Natural killer cell treated with Interleukin-12 subunit alpha and Interleukin-12 subunit beta and Interleukin-15 and Interleukin-18, amount 100 ng/mL, for 72 hours (primary cell): ENCODE measurements around the gene HK1. TPM values are rescaled to one million over a fixed set of nuclear protein-coding genes. Genes with fewer than 3 reads are reported as not detected.
"Not testable (repeated sequence)": the region's sequence is repeated elsewhere in the genome, so short reads cannot be mapped to it uniquely, and the experiment has no call there.

Source experiments
- ATAC-seq, 2 donors: fragments of 150-1000 bp; cut with Tn5 transposase in 1 of 2; sonication (Bioruptor Pico), chemical (Tn5 transposase) in 1 of 2; 2 replicates each; pipeline ENCODE4 v1.10.0; 2021
- DNase-seq: peaks from one replicate; pipeline ENCODE4 v3.0.0; 2022; ENCODE audit warnings: low spot score
- H3K27ac Mint-ChIP-seq, 2 donors: 1 replicate in 1 of 2; 2 replicates in 1 of 2; pipeline ENCODE4 v1.8.0; 2022; ENCODE audit warnings: mixed read lengths in 2 of 2, mild to moderate bottlenecking in 1 of 2, moderate library complexity in 1 of 2
- H3K27me3 Mint-ChIP-seq, 2 donors: 1 replicate in 1 of 2; 2 replicates in 1 of 2; pipeline ENCODE4 v1.8.0; 2022; ENCODE audit warnings: mixed read lengths in 2 of 2
- H3K36me3 Mint-ChIP-seq: one replicate; pipeline ENCODE4 v1.8.0; 2022; ENCODE audit warnings: mixed read lengths
- H3K4me1 Mint-ChIP-seq, 2 donors: 1 replicate in 1 of 2; 2 replicates in 1 of 2; pipeline ENCODE4 v1.8.0; 2022; ENCODE audit warnings: low read depth in 2 of 2, mixed read lengths in 2 of 2, mild to moderate bottlenecking in 1 of 2
- H3K4me3 Mint-ChIP-seq: one replicate; pipeline ENCODE4 v1.8.0; 2022; ENCODE audit warnings: mixed read lengths
- H3K9me3 Mint-ChIP-seq: 2 replicates; pipeline ENCODE4 v1.8.0; 2022; ENCODE audit warnings: mixed read lengths
- total RNA-seq, 2 donors: library from RNA; stranded (reverse); gene quantifications; one replicate each; pipeline ENCODE4 v1.2.3, GENCODE V29; 2022

Gene HK1
- total RNA-seq, 2 donors from 2014 or later = 169 to 185 TPM

DNA sequence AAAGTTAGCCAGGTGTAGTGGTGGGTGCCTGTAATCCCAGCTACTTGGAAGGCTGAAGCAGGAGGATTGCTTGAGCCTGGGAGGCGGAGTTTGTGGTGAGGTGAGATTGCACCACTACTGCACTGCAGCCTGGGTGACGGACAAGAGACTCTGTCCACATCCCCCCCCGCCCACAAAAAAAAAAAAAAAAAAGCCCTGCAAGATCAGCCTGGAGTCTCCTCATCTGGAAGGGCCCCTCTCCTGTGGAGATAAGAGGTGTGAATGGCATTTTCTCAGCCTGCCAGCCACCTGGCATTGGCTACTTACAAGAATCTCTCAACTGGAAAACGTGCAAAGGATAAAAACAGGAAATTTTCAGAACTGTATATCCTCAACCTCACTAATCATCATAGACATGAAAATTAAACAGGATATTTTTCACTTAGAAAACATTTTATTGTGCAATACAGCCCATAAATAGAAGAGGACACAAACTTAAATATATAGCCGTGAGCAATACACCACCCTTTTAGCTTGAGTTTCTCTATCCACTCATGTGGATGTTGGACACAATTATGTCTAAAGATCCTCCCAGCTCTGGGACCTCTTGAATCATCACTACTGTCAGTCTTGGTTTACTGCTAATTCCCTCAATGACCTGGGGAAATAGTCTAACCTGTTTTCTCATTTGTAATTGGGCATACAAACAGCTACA, 161.7 kb downstream of the HK1 start:
- peaks cover 5 to 9% of the 10 kb centered on the region in 2 donors for H3K27me3 Mint-ChIP-seq
- no peak for DNase-seq
- peak in 1 of 2 donors; percentile 65 for ATAC-seq
- no peaks in the 10 kb centered on the region for H3K36me3 Mint-ChIP-seq
- no peaks in the 10 kb centered on the region for H3K4me1 Mint-ChIP-seq
- H3K4me3 Mint-ChIP-seq = no peak overlapping the region
- no peak overlapping the region for H3K27ac Mint-ChIP-seq
- no peaks in the 10 kb centered on the region for H3K9me3 Mint-ChIP-seq

DNA sequence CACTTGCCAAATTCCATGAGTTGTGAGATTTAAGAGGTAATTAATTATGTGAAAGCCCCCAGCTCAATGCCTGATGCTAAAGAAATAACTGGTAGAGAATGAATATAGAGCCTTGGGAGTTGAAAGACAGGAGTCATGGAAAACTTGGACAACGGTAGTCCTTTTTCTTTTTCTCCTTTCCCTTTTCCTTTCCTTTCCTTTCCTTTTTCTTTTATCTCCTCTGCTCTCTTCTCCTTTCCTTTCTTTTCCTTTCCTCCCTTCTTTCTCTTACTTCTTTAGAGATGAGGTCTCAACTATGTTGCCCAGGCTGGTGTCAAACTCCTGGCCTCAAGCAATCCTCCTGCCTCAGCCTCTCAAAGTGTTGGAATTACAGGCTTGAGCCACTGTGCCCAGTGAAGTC, 165.1 kb downstream of the HK1 start:
- DNase-seq (no peak), ATAC-seq (no peak)
- Mint-ChIP-seq H3K27ac (no peak overlapping the region), H3K36me3 (no peaks in the 10 kb centered on the region), H3K4me1 (no peaks in the 10 kb centered on the region), H3K4me3 (no peak overlapping the region), H3K9me3 (no peaks in the 10 kb centered on the region), H3K27me3 (peaks cover 2 to 8% of the 10 kb centered on the region in 2 donors)

DNA sequence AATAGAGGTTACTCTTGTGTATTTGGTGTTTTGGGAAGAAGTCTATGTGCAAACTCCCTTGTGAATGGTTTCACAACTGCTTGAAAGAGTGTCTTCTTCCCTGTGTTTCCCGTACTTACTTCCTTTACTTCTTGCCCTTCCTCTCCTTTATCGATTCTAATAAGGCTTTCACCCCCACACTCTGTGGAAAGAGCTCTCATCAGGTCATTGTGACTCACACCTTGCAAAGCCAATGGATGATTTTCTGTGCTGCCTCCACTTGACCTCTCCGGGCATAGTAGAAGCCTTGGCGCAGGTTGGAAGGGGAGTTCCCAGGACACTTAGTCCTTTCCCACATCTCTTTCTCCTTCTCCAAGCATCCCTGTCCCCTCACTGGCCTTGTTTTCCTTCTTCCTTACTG, 166.7 kb downstream of the HK1 start:
- Mint-ChIP-seq H3K36me3 (no peaks in the 10 kb centered on the region), H3K4me3 (no peak overlapping the region), H3K4me1 (peaks cover 0 to 3% of the 10 kb centered on the region in 2 donors), H3K9me3 (no peaks in the 10 kb centered on the region), H3K27me3 (peaks cover 6 to 8% of the 10 kb centered on the region in 2 donors), H3K27ac (no peak overlapping the region)
- DNase-seq (no peak), ATAC-seq (no peak)

DNA sequence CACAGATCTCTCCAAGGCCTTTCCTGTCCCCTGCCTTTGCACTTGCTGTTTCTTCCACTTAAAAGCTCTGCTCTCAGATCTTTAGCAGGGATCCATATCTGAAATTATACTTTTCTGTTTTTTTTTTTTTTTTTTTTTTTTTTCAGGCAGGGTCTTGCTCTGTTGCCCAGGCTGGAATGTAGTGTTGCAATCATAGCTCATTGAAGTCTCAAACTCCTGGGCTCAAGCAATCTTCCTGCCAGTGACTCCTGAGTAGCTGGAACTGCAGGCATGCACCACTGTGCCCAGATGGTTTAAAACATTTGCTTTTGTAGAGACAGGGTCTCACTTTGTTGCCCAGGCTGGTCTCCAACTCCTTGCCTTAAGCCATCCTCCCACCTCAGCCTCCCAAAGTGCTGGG, 167.9 kb downstream of the HK1 start:
- ATAC-seq (no peak), DNase-seq (no peak)
- H3K4me1 Mint-ChIP-seq = peaks cover 5 to 8% of the 10 kb centered on the region in 2 donors
- no peak overlapping the region for H3K4me3 Mint-ChIP-seq
- peaks cover 6 to 11% of the 10 kb centered on the region in 2 donors for H3K27me3 Mint-ChIP-seq
- H3K9me3 Mint-ChIP-seq = no peaks in the 10 kb centered on the region
- H3K36me3 Mint-ChIP-seq = no peaks in the 10 kb centered on the region
- no peak overlapping the region for H3K27ac Mint-ChIP-seq

DNA sequence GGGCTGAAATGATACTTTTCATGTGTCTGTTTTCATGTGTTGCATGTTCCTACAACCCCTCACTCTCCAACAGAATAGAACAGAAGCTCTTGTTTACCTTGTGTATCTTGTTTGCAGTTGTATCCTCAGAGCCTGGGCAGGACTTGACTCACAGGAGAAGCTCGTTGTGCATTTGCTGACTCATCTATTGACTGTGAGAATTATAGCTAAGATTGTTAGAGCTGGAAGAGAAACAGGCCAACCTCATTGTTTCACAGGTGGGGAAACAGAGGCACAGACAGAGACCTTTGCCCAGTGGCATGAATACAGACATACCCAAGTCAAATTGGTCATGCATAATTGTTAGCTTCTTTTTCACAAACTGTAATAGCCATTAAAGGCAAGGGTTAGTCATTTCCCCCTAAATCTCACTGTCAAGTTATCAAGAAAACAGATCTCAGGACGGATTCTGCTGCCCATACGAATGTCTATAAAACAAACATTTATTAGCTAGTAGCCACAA, 168.4 kb downstream of the HK1 start:
- H3K27ac Mint-ChIP-seq = no peak overlapping the region

DNA sequence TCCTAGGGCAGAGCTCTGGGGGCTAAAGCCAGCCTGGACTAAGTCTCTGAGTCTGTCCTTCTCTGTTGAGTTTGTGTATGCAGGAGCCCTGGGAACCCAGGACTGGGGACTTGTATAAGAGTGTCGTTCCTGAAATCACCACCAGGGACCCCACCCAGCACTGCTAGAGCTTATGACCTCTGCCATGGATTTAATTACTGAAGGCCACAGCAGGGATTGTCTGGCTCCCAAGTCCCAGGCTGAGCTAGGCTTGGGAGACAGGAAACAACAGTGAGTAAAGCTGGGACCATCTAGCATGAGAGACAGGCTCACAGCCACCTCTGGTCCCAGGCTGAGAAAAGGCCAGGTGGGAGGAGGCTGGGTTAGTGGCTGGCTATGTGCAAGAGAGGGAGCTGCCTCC, 171.5 kb downstream of the HK1 start:
- Mint-ChIP-seq H3K27me3 (peaks cover 19 to 23% of the 10 kb centered on the region in 2 donors), H3K36me3 (no peaks in the 10 kb centered on the region), H3K27ac (no peak overlapping the region), H3K9me3 (no peaks in the 10 kb centered on the region), H3K4me1 (peaks cover 5 to 16% of the 10 kb centered on the region in 2 donors), H3K4me3 (no peak overlapping the region)
- peak in 1 of 2 donors; percentile 55 for ATAC-seq
- DNase-seq = no peak

More for the DNA sequence above, 168.4 kb downstream of the HK1 start:
- Mint-ChIP-seq H3K27me3 (peaks cover 6 to 11% of the 10 kb centered on the region in 2 donors), H3K36me3 (no peaks in the 10 kb centered on the region), H3K4me3 (no peak overlapping the region), H3K4me1 (peaks cover 5 to 10% of the 10 kb centered on the region in 2 donors), H3K9me3 (no peaks in the 10 kb centered on the region)
- no peak for ATAC-seq
- no peak for DNase-seq

DNA sequence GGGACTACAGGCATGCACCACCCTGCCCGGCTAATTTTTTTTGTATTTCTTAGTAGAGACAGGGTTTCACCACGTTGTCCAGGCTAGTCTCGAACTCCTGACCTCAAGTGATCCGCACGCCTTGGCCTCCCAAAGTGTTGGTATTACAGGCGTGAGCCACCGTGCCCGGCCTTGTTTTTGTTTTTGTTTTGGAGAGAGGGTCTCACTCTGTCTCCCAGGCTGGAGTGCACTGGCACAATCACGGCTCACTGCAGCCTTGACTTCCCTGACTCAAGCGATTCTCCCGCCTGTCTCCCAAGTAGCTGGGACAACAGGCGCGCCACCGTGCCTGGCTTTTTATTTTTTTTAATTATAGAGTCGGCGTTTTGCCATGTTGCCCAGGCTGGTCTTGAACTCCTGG, 172.1 kb downstream of the HK1 start:
- not testable (repeated sequence) for H3K4me3 Mint-ChIP-seq, H3K27ac Mint-ChIP-seq, DNase-seq, H3K9me3 Mint-ChIP-seq, ATAC-seq, H3K36me3 Mint-ChIP-seq
- Mint-ChIP-seq H3K27me3 (peaks cover 19% of the 10 kb centered on the region in 2 donors), H3K4me1 (peaks cover 5 to 16% of the 10 kb centered on the region in 2 donors)

DNA sequence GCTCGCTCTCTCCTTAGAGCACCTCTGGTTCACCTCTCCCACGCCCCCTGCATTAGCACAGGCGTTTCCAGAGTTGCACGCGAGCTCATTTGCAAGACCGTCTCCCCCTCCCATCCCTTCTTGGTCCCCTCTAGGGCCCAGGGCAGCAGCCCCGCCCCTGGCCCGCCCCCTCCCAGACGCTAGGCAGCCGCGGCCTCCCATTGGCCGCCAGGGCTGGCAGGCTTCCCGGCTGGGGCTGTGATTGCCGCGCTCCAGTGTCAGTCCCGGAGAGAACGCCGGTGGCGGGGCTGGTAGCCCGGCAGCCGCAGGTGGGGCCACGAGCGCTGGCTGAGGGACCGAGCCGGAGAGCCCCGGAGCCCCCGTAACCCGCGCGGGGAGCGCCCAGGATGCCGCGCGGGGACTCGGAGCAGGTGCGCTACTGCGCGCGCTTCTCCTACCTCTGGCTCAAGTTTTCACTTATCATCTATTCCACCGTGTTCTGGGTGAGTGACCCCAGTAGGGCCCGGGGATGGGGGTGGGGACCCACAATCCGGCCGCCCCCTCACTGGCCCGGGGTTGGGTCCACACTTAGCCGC, 173.0 kb downstream of the HK1 start, which contains the start of gene TSPAN15:
TSPAN15 (plus strand) TSS at position 257 of the 575 bp plus-strand sequence; CDS start at position 387, 130 bp downstream.
- Mint-ChIP-seq H3K4me3 (peak within 1 kb of the TSS; percentile 80), H3K27me3 (peaks cover 19% of the 10 kb centered on the region in 2 donors), H3K4me1 (peaks cover 5 to 18% of the 10 kb centered on the region in 2 donors), H3K27ac (no peak within 1 kb of the TSS), H3K36me3 (no peaks in the 10 kb centered on the region), H3K9me3 (no peaks in the 10 kb centered on the region)
- DNase-seq = peak; percentile 82
- peak; percentile 91 to 96 for ATAC-seq

Other genes starting within 250 kb of the HK1 start
- gene SRGN, start 190.4 kb upstream of the HK1 start, total RNA-seq = 100 to 1,000 TPM; 268 to 486 TPM
- 10 to 100 TPM; 38.8 to 54.8 TPM for gene VPS26A, start 154.3 kb upstream of the HK1 start, total RNA-seq
- gene SUPV3L1, start 98.3 kb upstream of the HK1 start, total RNA-seq = 10 to 100 TPM; 41.1 to 60.8 TPM
- not detected for gene HKDC1, start 58.2 kb upstream of the HK1 start, total RNA-seq
- gene TACR2, start 138.4 kb downstream of the HK1 start, total RNA-seq = not detected
- 1 to 10 TPM; 1.2 to 1.4 TPM for gene TSPAN15, start 173.0 kb downstream of the HK1 start, total RNA-seq